Caco-2 (cell line): Measurements from ENCODE around the gene CCDC116. TPM values are rescaled to one million over a fixed set of nuclear protein-coding genes. Genes with fewer than 3 reads are reported as not detected.

Experiments used
- BruUV-seq: library from RNA; stranded (reverse); fragments of 400-500 nt; replicated peaks from 2 replicates; lab custom pipeline; 2021; lab: Mats Ljungman, UMichigan
- CTCF ChIA-PET: fragments of 300-600 bp; sonication (Branson Sonifier 250); formaldehyde crosslinking; loops from one replicate; lab custom pipeline; 2022; ENCODE audit warnings: antibody characterized with exemption; lab: Charles Lee
- POLR2A ChIA-PET: fragments of 300-600 bp; sonication (Branson Sonifier 250); formaldehyde crosslinking; loops from one replicate; lab custom pipeline; 2022; ENCODE audit warnings: antibody characterized with exemption; lab: Charles Lee
- DNase-seq, 2 experiments: peaks; one replicate each; pipeline versions ENCODE4 v3.0.0 to v3.0.0-alpha.2; 2020 to 2022
- H3K27me3 ChIP-seq: replicated peaks from 2 replicates; pipeline ENCODE4 v1.6.0; 2011; ENCODE audit warnings: low read length; ENCODE audit not compliant: control insufficient read depth, insufficient read depth
- H3K36me3 ChIP-seq: 2 replicates; pipeline ENCODE4 v1.5.1; 2011; ENCODE audit warnings: low read length; ENCODE audit not compliant: control insufficient read depth, insufficient read depth
- H3K4me1 ChIP-seq: fragments of 250-450 bp; sonication (Bioruptor Pico); 2 replicates; pipeline ENCODE4 v1.5.1; 2020; ENCODE audit warnings: mild to moderate bottlenecking
- H3K4me3 ChIP-seq: 2 replicates; pipeline ENCODE4 v1.5.1; 2011; ENCODE audit warnings: low read depth, mild to moderate bottlenecking, control low read depth, low read length
- H3K9me3 ChIP-seq: fragments of 250-450 bp; sonication (Bioruptor Pico); 2 replicates; pipeline ENCODE4 v1.5.1; 2020; ENCODE audit warnings: mild to moderate bottlenecking, moderate library complexity
- H3K27ac Mint-ChIP-seq: one replicate; pipeline ENCODE4 v1.8.0; 2022; ENCODE audit warnings: mixed read lengths; ENCODE audit not compliant: unreplicated experiment
- H3K27me3 Mint-ChIP-seq: one replicate; pipeline ENCODE4 v1.8.0; 2022; ENCODE audit warnings: mixed read lengths; ENCODE audit not compliant: insufficient read depth, unreplicated experiment
- H3K36me3 Mint-ChIP-seq: one replicate; pipeline ENCODE4 v1.8.0; 2022; ENCODE audit warnings: mild to moderate bottlenecking, mixed read lengths; ENCODE audit not compliant: insufficient read depth, unreplicated experiment
- H3K4me1 Mint-ChIP-seq: one replicate; pipeline ENCODE4 v1.8.0; 2022; ENCODE audit warnings: low read depth, mixed read lengths; ENCODE audit not compliant: unreplicated experiment
- H3K4me3 Mint-ChIP-seq: one replicate; pipeline ENCODE4 v1.8.0; 2022; ENCODE audit warnings: mild to moderate bottlenecking, moderate library complexity, mixed read lengths; ENCODE audit not compliant: unreplicated experiment
- H3K9me3 Mint-ChIP-seq: one replicate; pipeline ENCODE4 v1.8.0; 2022; ENCODE audit warnings: mixed read lengths; ENCODE audit not compliant: unreplicated experiment
- CTCF ChIP-seq, 2 experiments: fragments of 200-600 bp in 1 of 2; IDR thresholded peaks; 1 replicate in 1 of 2; 2 replicates in 1 of 2; pipeline versions ENCODE4 v1.5.1 to v1.8.0; 2011 to 2022; ENCODE audit warnings: antibody characterized with exemption in 1 of 2, control low read depth in 1 of 2, inconsistent platforms in 1 of 2, low read depth in 1 of 2, low read length in 1 of 2, mild to moderate bottlenecking in 1 of 2, moderate library complexity in 1 of 2; ENCODE audit not compliant: insufficient read depth in 1 of 2, severe bottlenecking in 1 of 2, unreplicated experiment in 1 of 2
- intact Hi-C: fragments of 100-400 bp; cut with micrococcal nuclease; formaldehyde crosslinking; loops from one replicate; pipeline ENCODE4 v1.10.0; 2022; ENCODE audit not compliant: unreplicated experiment
- total RNA-seq: library from RNA; stranded (reverse); gene quantifications from 2 replicates; pipeline ENCODE4 v1.2.3, GENCODE V29; 2022

The CCDC116 gene
- total RNA-seq, 1 experiment from 2014 or later = not detected

- Histone ChIP-seq H3K4me3 (no peak overlapping the region), H3K36me3 (peaks cover 1% of the 10 kb centered on the region), H3K4me1 (0 out of 2 replicates have a peak, but pooled peaks cover 4% of the 10 kb centered on the region), H3K27me3 (no peaks in the 10 kb centered on the region), H3K9me3 (no peaks in the 10 kb centered on the region)
- TF ChIP-seq CTCF (IDR thresholded peaks at IDR 0.05; ENCODE audit: insufficient read depth in 1 of 2, low read depth in 1 of 2, low read length in 1 of 2, severe bottlenecking in 1 of 2, unreplicated experiment in 1 of 2) = no peak
- CTCF ChIA-PET = no interaction called here
- intact Hi-C loops = no loop called here
- POLR2A ChIA-PET = no interaction called here
- Mint-ChIP-seq H3K27me3 (no peaks in the 10 kb centered on the region), H3K4me3 (no peak overlapping the region), H3K27ac (no peak overlapping the region), H3K4me1 (no peaks in the 10 kb centered on the region), H3K36me3 (peaks cover 59% of the 10 kb centered on the region), H3K9me3 (no peaks in the 10 kb centered on the region)
- no TSS peak for BruUV-seq
- no peak for DNase-seq
Observed at GRCh38 chr22:21591695-21592094, 40.9 kb upstream of the CCDC116 start.

- no TSS peak for BruUV-seq
- Histone ChIP-seq H3K9me3 (no peaks in the 10 kb centered on the region), H3K4me3 (no peak overlapping the region), H3K36me3 (peaks cover 1% of the 10 kb centered on the region), H3K27me3 (no peaks in the 10 kb centered on the region), H3K4me1 (0 out of 2 replicates have a peak, but pooled peaks cover 4% of the 10 kb centered on the region)
- Mint-ChIP-seq H3K4me3 (no peak overlapping the region), H3K27me3 (no peaks in the 10 kb centered on the region), H3K9me3 (no peaks in the 10 kb centered on the region), H3K27ac (no peak overlapping the region), H3K4me1 (no peaks in the 10 kb centered on the region), H3K36me3 (peaks cover 59% of the 10 kb centered on the region)
- no peak for DNase-seq
- ChIA-PET POLR2A (no interaction called here), CTCF (interaction anchor here (3.0 kb wide), 1 partner anchor 55 kb away, joined by 7 read pairs; no protein-coding TSS in a partner anchor)
- intact Hi-C loops = no loop called here
- no peak for TF ChIP-seq CTCF (IDR thresholded peaks at IDR 0.05; ENCODE audit: insufficient read depth in 1 of 2, low read depth in 1 of 2, low read length in 1 of 2, severe bottlenecking in 1 of 2, unreplicated experiment in 1 of 2)
Observed at GRCh38 chr22:21592422-21592821, 40.1 kb upstream of the CCDC116 start.

GRCh38 chr22:21593406-21594232 is 38.9 kb upstream of the CCDC116 start:
- peak; percentile 44 to 67 for TF ChIP-seq CTCF (IDR thresholded peaks at IDR 0.05; ENCODE audit: insufficient read depth in 1 of 2, low read depth in 1 of 2, low read length in 1 of 2, severe bottlenecking in 1 of 2, unreplicated experiment in 1 of 2)
- no peaks in the 10 kb centered on the region for H3K4me1 Mint-ChIP-seq
- BruUV-seq = no TSS peak
- Histone ChIP-seq H3K4me3 (no peak overlapping the region), H3K36me3 (peaks cover 1% of the 10 kb centered on the region), H3K4me1 (0 out of 2 replicates have a peak, but pooled peaks cover 3% of the 10 kb centered on the region), H3K9me3 (no peaks in the 10 kb centered on the region), H3K27me3 (no peaks in the 10 kb centered on the region)
- no peaks in the 10 kb centered on the region for H3K27me3 Mint-ChIP-seq
- POLR2A ChIA-PET = no interaction called here
- DNase-seq = peak; percentile 44 to 48
- intact Hi-C loops = no loop called here
- peak overlapping the region; percentile 16 for H3K27ac Mint-ChIP-seq
- CTCF ChIA-PET = interaction anchor here (0.5 to 3.0 kb wide), 6 partner anchors 9 to 696 kb away, joined by 3 to 17 read pairs (median 6); partner anchors contain the start of gene SDF2L1
- no peaks in the 10 kb centered on the region for H3K9me3 Mint-ChIP-seq
- peaks cover 59% of the 10 kb centered on the region for H3K36me3 Mint-ChIP-seq
- no peak overlapping the region for H3K4me3 Mint-ChIP-seq
